GM12892 (cell line): ENCODE data around the gene STT3A.

Experiments
- POLR2A ChIP-seq: IDR thresholded peaks from 2 replicates; pipeline ENCODE4 v1.6.1; 2011; ENCODE audit warnings: low read depth, low read length, control low read depth
- POLR2AphosphoS5 ChIP-seq: IDR thresholded peaks from 2 replicates; pipeline ENCODE4 v1.6.1; 2011; ENCODE audit warnings: low read depth, low read length, control low read depth
- TAF1 ChIP-seq: IDR thresholded peaks from 2 replicates; pipeline ENCODE4 v1.6.1; 2011; ENCODE audit warnings: low read depth, mild to moderate bottlenecking, control low read depth, low read length, borderline replicate concordance

DNA sequence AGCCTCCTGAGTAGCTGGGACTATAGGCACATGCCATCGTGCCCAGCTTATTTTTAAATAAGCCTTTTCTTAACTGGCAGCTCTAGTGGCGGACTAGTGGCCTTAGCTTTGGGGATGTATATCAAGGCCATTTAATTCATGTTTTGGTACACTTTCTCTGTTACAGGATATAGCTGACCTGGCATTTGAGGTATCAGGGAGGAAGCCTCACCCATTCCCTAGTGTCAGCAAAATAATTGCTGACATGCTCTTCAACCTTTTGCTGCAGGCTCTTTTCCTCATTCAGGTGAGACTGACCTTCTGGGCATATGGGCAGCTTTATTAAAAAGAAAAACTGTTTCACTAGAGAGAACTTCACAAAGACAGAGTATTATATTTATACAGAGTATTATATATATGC is 13.9 kb upstream of the STT3A start:
- no peak for TF ChIP-seq POLR2A
- no peak for TF ChIP-seq POLR2AphosphoS5
- no peak for TF ChIP-seq TAF1
